ENCODE data around the gene ZBTB20. TPM values are rescaled to one million over a fixed set of nuclear protein-coding genes. Genes with fewer than 3 reads are reported as not detected.

ZBTB20 gene
- total and polyA plus RNA-seq, 10 donors: 0.32 to 89.7 (median 71.8) TPM

DNA sequence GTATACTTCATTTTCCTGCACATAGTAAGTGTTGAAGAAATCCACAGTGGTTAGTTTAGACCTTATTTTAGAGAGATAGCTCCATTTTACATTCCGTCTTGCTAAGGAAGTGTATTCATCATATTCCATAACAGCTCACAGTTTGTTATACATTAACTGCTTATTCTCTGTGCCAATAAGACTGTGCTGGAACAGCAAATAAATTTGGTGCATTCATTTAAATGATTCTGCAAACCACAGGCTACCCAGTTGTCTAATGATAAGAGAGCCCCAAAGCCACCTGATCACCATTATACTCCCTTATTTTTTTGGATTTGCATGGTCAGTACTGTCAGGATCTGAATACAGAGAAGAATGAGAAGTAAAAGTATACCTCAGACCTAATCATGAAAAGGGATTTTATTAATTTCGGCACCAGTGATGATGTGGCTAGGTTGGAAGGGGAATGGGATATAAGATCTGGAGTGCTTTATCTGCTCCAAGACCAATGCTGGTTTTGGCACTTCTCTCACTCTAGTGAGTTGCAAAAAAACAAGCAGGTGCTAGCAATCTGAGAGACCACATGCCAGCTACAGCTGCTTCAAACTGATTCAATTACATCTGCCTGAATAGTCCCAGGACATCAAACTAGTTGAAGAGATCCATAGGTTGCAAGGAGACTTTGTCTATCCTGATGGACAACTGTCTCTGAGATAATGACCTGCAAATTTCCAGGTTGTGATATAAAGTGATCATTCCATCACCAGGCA lies 254.8 kb downstream of the ZBTB20 start:
- intact Hi-C loops (cut with DNase I; ENCODE audit: low total_unique reads): no loop called here
- no peak for TF ChIP-seq POLR2A (IDR thresholded peaks at IDR 0.05)
- TF ChIP-seq POLR2AphosphoS5 (IDR thresholded peaks at IDR 0.05): no peak
- TF ChIP-seq, protein P1, sequence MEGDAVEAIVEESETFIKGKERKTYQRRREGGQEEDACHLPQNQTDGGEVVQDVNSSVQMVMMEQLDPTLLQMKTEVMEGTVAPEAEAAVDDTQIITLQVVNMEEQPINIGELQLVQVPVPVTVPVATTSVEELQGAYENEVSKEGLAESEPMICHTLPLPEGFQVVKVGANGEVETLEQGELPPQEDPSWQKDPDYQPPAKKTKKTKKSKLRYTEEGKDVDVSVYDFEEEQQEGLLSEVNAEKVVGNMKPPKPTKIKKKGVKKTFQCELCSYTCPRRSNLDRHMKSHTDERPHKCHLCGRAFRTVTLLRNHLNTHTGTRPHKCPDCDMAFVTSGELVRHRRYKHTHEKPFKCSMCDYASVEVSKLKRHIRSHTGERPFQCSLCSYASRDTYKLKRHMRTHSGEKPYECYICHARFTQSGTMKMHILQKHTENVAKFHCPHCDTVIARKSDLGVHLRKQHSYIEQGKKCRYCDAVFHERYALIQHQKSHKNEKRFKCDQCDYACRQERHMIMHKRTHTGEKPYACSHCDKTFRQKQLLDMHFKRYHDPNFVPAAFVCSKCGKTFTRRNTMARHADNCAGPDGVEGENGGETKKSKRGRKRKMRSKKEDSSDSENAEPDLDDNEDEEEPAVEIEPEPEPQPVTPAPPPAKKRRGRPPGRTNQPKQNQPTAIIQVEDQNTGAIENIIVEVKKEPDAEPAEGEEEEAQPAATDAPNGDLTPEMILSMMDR (IDR thresholded peaks at IDR 0.05 in 8 of 11, conservative IDR thresholded peaks at IDR 0.05 in 3 of 11): no peak
- H3K27ac ChIP-seq: no peak overlapping the region
- no peaks in the 10 kb centered on the region for H3K27me3 ChIP-seq (replicated peaks in 1 of 7)
- H3K36me3 ChIP-seq: peaks cover 0 to 5% (median 0%) of the 10 kb centered on the region in 6 donors
- no peaks in the 10 kb centered on the region for H3K9me3 ChIP-seq
- H3K4me3 ChIP-seq: no peak overlapping the region
- 89 to 97% (median 96%) methylated on average over 2 of the region's 2 CpGs for WGBS, 5 donors
- H3K4me1 ChIP-seq: no peaks in the 10 kb centered on the region
- no peak for DNase-seq

DNA sequence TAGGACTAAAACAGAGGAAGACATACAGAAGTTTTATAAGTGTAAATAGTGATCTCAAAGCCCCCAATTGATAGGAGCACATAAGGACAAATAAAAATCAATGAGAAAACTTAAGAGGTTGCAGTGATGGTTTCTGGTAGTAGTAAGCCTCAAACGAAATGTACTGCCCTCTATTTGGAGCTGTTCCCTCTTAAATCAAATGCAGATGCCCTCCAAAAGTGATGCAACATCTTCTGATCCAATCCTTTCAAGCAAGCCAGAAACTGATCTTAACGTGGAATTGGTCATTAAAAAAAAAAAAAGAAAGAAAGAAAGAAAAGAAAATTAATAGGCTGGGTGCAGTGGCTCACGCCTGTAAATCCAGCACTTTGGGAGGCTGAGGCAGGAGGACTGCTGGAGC lies 259.3 kb downstream of the ZBTB20 start:
- Histone ChIP-seq H3K36me3 (no peaks in the 10 kb centered on the region), H3K27me3 (replicated peaks in 1 of 7) (no peaks in the 10 kb centered on the region), H3K27ac (no peak overlapping the region), H3K9me3 (no peaks in the 10 kb centered on the region), H3K4me3 (no peak overlapping the region), H3K4me1 (no peaks in the 10 kb centered on the region)
- DNase-seq: no peak
- TF ChIP-seq, protein P1 (IDR thresholded peaks at IDR 0.05 in 8 of 11, conservative IDR thresholded peaks at IDR 0.05 in 3 of 11): no peak
- TF ChIP-seq POLR2A (IDR thresholded peaks at IDR 0.05): no peak
- TF ChIP-seq POLR2AphosphoS5 (IDR thresholded peaks at IDR 0.05): no peak
- intact Hi-C loops (cut with DNase I; ENCODE audit: low total_unique reads): no loop called here
- whole genome bisulfite sequencing, 5 donors: 81 to 97% (median 89%) methylated on average over 3 of the region's 3 CpGs

DNA sequence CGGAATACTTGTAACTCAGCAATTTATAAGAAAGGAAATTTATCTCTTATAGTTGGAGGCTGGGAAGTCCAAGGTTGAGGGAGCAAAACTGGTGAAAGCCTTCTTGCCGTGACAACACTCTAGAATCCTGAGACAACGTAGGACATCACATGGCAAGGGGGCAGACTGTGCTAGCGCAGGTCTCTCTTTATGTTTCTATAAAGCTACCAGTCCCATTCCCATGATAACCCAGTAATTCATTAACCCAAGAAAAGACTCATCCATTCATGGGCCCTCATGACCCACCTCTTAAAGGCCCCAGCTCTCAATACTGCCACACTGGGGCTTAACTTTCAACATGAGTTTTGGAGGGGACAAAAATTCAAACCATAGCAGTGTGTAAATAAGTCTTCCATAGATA lies 260.2 kb downstream of the ZBTB20 start:
- H3K4me3 ChIP-seq: no peak overlapping the region
- H3K27ac ChIP-seq: no peak overlapping the region
- WGBS, 5 donors: 93 to 96% (median 96%) methylated on average over 4 of the region's 4 CpGs
- no peaks in the 10 kb centered on the region for H3K9me3 ChIP-seq
- H3K4me1 ChIP-seq: no peaks in the 10 kb centered on the region
- intact Hi-C loops (cut with DNase I; ENCODE audit: low total_unique reads): no loop called here
- TF ChIP-seq POLR2AphosphoS5 (IDR thresholded peaks at IDR 0.05) (no peak), POLR2A (IDR thresholded peaks at IDR 0.05) (no peak)
- TF ChIP-seq, protein P1 (IDR thresholded peaks at IDR 0.05 in 8 of 11, conservative IDR thresholded peaks at IDR 0.05 in 3 of 11): no peak
- no peaks in the 10 kb centered on the region for H3K27me3 ChIP-seq (replicated peaks in 1 of 7)
- DNase-seq: no peak
- H3K36me3 ChIP-seq: no peaks in the 10 kb centered on the region

DNA sequence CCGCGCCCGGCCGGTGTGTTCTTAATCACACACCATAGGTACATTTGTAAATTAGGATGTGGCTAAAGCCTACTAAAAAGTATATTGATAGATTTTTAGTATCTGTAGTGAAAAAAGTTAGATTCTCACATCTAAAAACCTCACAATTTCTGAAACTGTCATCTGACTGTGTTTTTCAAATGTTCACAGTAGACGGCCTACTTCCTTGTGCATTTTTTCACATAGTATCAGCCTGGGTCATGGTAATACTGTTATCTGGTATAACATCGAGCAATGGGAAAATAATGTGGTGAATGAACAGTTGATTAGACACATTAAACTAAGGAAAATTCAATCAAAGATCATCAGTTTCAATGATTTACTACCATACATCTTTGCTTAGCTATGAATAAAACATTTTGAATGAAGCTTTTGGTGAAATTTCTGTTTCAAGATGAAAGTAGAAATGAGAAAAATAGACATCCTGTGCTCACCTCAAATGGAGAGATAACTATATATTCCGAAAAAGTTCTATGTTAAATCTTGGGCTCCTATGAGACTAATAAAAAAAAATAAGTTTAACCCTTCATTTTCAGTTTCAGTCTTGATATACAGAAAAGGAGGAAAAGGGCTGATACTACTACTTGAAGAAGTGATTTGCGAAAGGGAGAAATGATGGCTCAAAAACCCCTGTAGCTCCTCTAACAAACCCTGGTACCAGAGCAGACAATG lies 262.7 kb downstream of the ZBTB20 start:
- DNase-seq: no peak
- H3K27ac ChIP-seq: no peak overlapping the region
- 87 to 97% (median 94%) methylated on average over 8 of the region's 8 CpGs for WGBS, 5 donors
- no peaks in the 10 kb centered on the region for H3K9me3 ChIP-seq
- H3K27me3 ChIP-seq (replicated peaks in 1 of 7): no peaks in the 10 kb centered on the region
- H3K4me1 ChIP-seq: peaks cover 0 to 11% (median 7%) of the 10 kb centered on the region in 6 donors
- intact Hi-C loops (cut with DNase I; ENCODE audit: low total_unique reads): no loop called here
- H3K36me3 ChIP-seq: no peaks in the 10 kb centered on the region
- H3K4me3 ChIP-seq: no peak overlapping the region
- TF ChIP-seq, protein P1 (IDR thresholded peaks at IDR 0.05 in 8 of 11, conservative IDR thresholded peaks at IDR 0.05 in 3 of 11): no peak

Data from spleen (tissue), 11 donors.